Stomach smooth muscle (tissue), 2 donors: ENCODE results near the gene CMTM3.
"Not testable (repeated sequence)": the region's sequence is repeated elsewhere in the genome, so short reads cannot be mapped to it uniquely, and the experiment has no call there.

Experiments used
- H3K27ac ChIP-seq: one replicate; pipeline ENCODE4 v1.7.0; 2013; ENCODE audit warnings: mild to moderate bottlenecking, low read length, inconsistent platforms
- H3K27me3 ChIP-seq, 2 donors: one replicate each; pipeline ENCODE4 v1.7.0; 2013; ENCODE audit warnings: low read length in 2 of 2; ENCODE audit not compliant: insufficient read depth in 2 of 2, control insufficient read depth in 1 of 2
- H3K36me3 ChIP-seq, 2 donors: one replicate each; pipeline ENCODE4 v1.7.0; 2013; ENCODE audit warnings: low read length in 2 of 2; ENCODE audit not compliant: control insufficient read depth in 2 of 2, insufficient read depth in 2 of 2
- H3K4me1 ChIP-seq: one replicate; pipeline ENCODE4 v1.7.0; 2013; ENCODE audit warnings: low read length; ENCODE audit not compliant: control insufficient read depth, insufficient read depth
- H3K4me3 ChIP-seq, 2 donors: one replicate each; pipeline ENCODE4 v1.7.0; 2013; ENCODE audit warnings: low read length in 2 of 2
- H3K9ac ChIP-seq, 2 donors: one replicate each; pipeline ENCODE4 v1.7.0; 2013; ENCODE audit warnings: low read length in 2 of 2, mild to moderate bottlenecking in 1 of 2
- H3K9me3 ChIP-seq, 2 donors: one replicate each; pipeline ENCODE4 v1.7.0; 2013; ENCODE audit warnings: low read length in 2 of 2; ENCODE audit not compliant: control insufficient read depth in 2 of 2
- donor health status: healthy.
- donor health status: Pancreatic carcinoma.

Gene CMTM3

GRCh38 chr16:66652661-66653360, 48.3 kb downstream of the CMTM3 start:
- Histone ChIP-seq H3K4me1 (peaks cover 5% of the 10 kb centered on the region), H3K36me3 (no peaks in the 10 kb centered on the region), H3K27me3 (no peaks in the 10 kb centered on the region), H3K9me3 (no peaks in the 10 kb centered on the region), H3K4me3 (no peak overlapping the region), H3K9ac (no peak overlapping the region), H3K27ac (no peak overlapping the region)

GRCh38 chr16:66653581-66654350, 49.3 kb downstream of the CMTM3 start:
- H3K36me3 ChIP-seq = no peaks in the 10 kb centered on the region
- no peak overlapping the region for H3K9ac ChIP-seq
- no peaks in the 10 kb centered on the region for H3K9me3 ChIP-seq
- no peaks in the 10 kb centered on the region for H3K27me3 ChIP-seq
- no peak overlapping the region for H3K4me3 ChIP-seq
- H3K4me1 ChIP-seq = peaks cover 5% of the 10 kb centered on the region
- H3K27ac ChIP-seq = no peak overlapping the region

GRCh38 chr16:66656547-66656946, 52.0 kb downstream of the CMTM3 start:
- Histone ChIP-seq H3K4me3 (no peak overlapping the region), H3K9ac (no peak overlapping the region), H3K27ac (no peak overlapping the region), H3K27me3 (no peaks in the 10 kb centered on the region), H3K4me1 (peaks cover 12% of the 10 kb centered on the region), H3K36me3 (no peaks in the 10 kb centered on the region), H3K9me3 (no peaks in the 10 kb centered on the region)

GRCh38 chr16:66658143-66658859, 53.8 kb downstream of the CMTM3 start:
- no peaks in the 10 kb centered on the region for H3K36me3 ChIP-seq
- peaks cover 21% of the 10 kb centered on the region for H3K4me1 ChIP-seq
- H3K9me3 ChIP-seq = no peaks in the 10 kb centered on the region
- no peak overlapping the region for H3K9ac ChIP-seq
- H3K27me3 ChIP-seq = no peaks in the 10 kb centered on the region
- no peak overlapping the region for H3K4me3 ChIP-seq
- H3K27ac ChIP-seq = no peak overlapping the region

GRCh38 chr16:66658860-66659190, 54.3 kb downstream of the CMTM3 start:
- Histone ChIP-seq H3K4me3 (no peak overlapping the region), H3K27ac (no peak overlapping the region), H3K9me3 (no peaks in the 10 kb centered on the region), H3K27me3 (no peaks in the 10 kb centered on the region), H3K4me1 (peaks cover 21% of the 10 kb centered on the region), H3K9ac (no peak overlapping the region), H3K36me3 (no peaks in the 10 kb centered on the region)

- H3K27ac ChIP-seq = peak overlapping the region; percentile 58
- no peaks in the 10 kb centered on the region for H3K36me3 ChIP-seq
- H3K4me1 ChIP-seq = peaks cover 21% of the 10 kb centered on the region
- H3K9ac ChIP-seq = peak overlapping the region; percentile 44 to 55
- H3K27me3 ChIP-seq = no peaks in the 10 kb centered on the region
- peak overlapping the region; percentile 40 for H3K4me3 ChIP-seq
- H3K9me3 ChIP-seq = no peaks in the 10 kb centered on the region
Measured at GRCh38 chr16:66660422-66661209, 56.1 kb downstream of the CMTM3 start.

GRCh38 chr16:66661210-66661560, 56.7 kb downstream of the CMTM3 start:
- Histone ChIP-seq H3K9me3 (no peaks in the 10 kb centered on the region), H3K36me3 (no peaks in the 10 kb centered on the region), H3K9ac (peak overlapping the region; percentile 44 to 55), H3K4me1 (peaks cover 21% of the 10 kb centered on the region), H3K27ac (peak overlapping the region; percentile 58), H3K27me3 (no peaks in the 10 kb centered on the region), H3K4me3 (peak overlapping the region; percentile 40)

GRCh38 chr16:66661671-66662346, 57.3 kb downstream of the CMTM3 start:
- Histone ChIP-seq H3K27ac (peak overlapping the region; percentile 58), H3K4me1 (peaks cover 21% of the 10 kb centered on the region), H3K9ac (peak overlapping the region in 1 of 2 donors; percentile 21)
- not testable (repeated sequence) for H3K27me3 ChIP-seq, H3K4me3 ChIP-seq, H3K9me3 ChIP-seq, H3K36me3 ChIP-seq

GRCh38 chr16:66662445-66663194, 58.1 kb downstream of the CMTM3 start:
- Histone ChIP-seq H3K4me1 (peaks cover 21% of the 10 kb centered on the region), H3K27me3 (no peaks in the 10 kb centered on the region), H3K4me3 (no peak overlapping the region), H3K27ac (peak overlapping the region; percentile 37), H3K36me3 (no peaks in the 10 kb centered on the region), H3K9me3 (no peaks in the 10 kb centered on the region), H3K9ac (peak overlapping the region in 1 of 2 donors; percentile 21)
